Skeletal muscle satellite cell (primary cell): ENCODE measurements around the gene ARAP1. TPM values are rescaled to one million over a fixed set of nuclear protein-coding genes. Genes with fewer than 3 reads are reported as not detected.
A peak's percentile ranks its signal among the peaks of the same experiment; 100 is the strongest.

Experiments
- H3K27me3 ChIP-seq: 2 replicates; pipeline ENCODE4 v1.7.0; 2013; ENCODE audit warnings: low read length; ENCODE audit not compliant: control insufficient read depth, insufficient read depth
- H3K36me3 ChIP-seq: 2 replicates; pipeline ENCODE4 v1.7.0; 2013; ENCODE audit warnings: mild to moderate bottlenecking, control low read depth, low read length; ENCODE audit not compliant: insufficient read depth
- H3K4me1 ChIP-seq: 2 replicates; pipeline ENCODE4 v1.7.0; 2013; ENCODE audit warnings: low read length; ENCODE audit not compliant: control insufficient read depth, insufficient read depth
- H3K4me2 ChIP-seq: 2 replicates; pipeline ENCODE4 v1.7.0; 2013; ENCODE audit warnings: mild to moderate bottlenecking, low read length
- H3K4me3 ChIP-seq: 2 replicates; pipeline ENCODE4 v1.7.0; 2013; ENCODE audit warnings: low read length
- H3K9ac ChIP-seq: 2 replicates; pipeline ENCODE4 v1.7.0; 2013; ENCODE audit warnings: mild to moderate bottlenecking, low read depth, low read length, moderate library complexity
- H3K9me3 ChIP-seq: replicated peaks from 2 replicates; pipeline ENCODE4 v1.7.0; 2013; ENCODE audit warnings: mild to moderate bottlenecking, control low read depth, low read length
- small RNA-seq: library from RNA; depleted of rRNA; stranded (forward); fragments of <200 nt; gene quantifications from one replicate; pipeline ENCODE3, GENCODE V24; 2012

ARAP1 gene

GRCh38 chr11:72641522-72642042 is 110.6 kb downstream of the ARAP1 start:
- H3K9me3 ChIP-seq: no peaks in the 10 kb centered on the region
- H3K4me3 ChIP-seq: no peak overlapping the region
- H3K9ac ChIP-seq: no peak overlapping the region
- no peaks in the 10 kb centered on the region for H3K36me3 ChIP-seq
- peak overlapping the region; percentile 89 for H3K4me2 ChIP-seq
- peaks cover 14% of the 10 kb centered on the region for H3K4me1 ChIP-seq
- peaks cover 55% of the 10 kb centered on the region for H3K27me3 ChIP-seq

- Histone ChIP-seq H3K27me3 (peaks cover 70% of the 10 kb centered on the region), H3K9ac (no peak overlapping the region), H3K4me3 (no peak overlapping the region), H3K36me3 (no peaks in the 10 kb centered on the region), H3K4me2 (no peak overlapping the region), H3K4me1 (peaks cover 14% of the 10 kb centered on the region), H3K9me3 (no peaks in the 10 kb centered on the region)
Observed at GRCh38 chr11:72639502-72640375, 112.5 kb downstream of the ARAP1 start.

- H3K4me1 ChIP-seq: peaks cover 6% of the 10 kb centered on the region
- H3K9me3 ChIP-seq: no peaks in the 10 kb centered on the region
- H3K4me3 ChIP-seq: no peak overlapping the region
- H3K9ac ChIP-seq: no peak overlapping the region
- H3K27me3 ChIP-seq: peaks cover 86% of the 10 kb centered on the region
- no peaks in the 10 kb centered on the region for H3K36me3 ChIP-seq
- H3K4me2 ChIP-seq: no peak overlapping the region
Observed at GRCh38 chr11:72637926-72638325, 114.3 kb downstream of the ARAP1 start.

GRCh38 chr11:72637198-72637597 is 115.0 kb downstream of the ARAP1 start:
- Histone ChIP-seq H3K9ac (no peak overlapping the region), H3K27me3 (peaks cover 91% of the 10 kb centered on the region), H3K36me3 (no peaks in the 10 kb centered on the region), H3K9me3 (no peaks in the 10 kb centered on the region), H3K4me3 (no peak overlapping the region), H3K4me1 (peaks cover 3% of the 10 kb centered on the region), H3K4me2 (no peak overlapping the region)

GRCh38 chr11:72636376-72636775 is 115.8 kb downstream of the ARAP1 start:
- H3K4me1 ChIP-seq: no peaks in the 10 kb centered on the region
- no peak overlapping the region for H3K4me2 ChIP-seq
- H3K27me3 ChIP-seq: peaks cover 89% of the 10 kb centered on the region
- no peaks in the 10 kb centered on the region for H3K36me3 ChIP-seq
- H3K9ac ChIP-seq: no peak overlapping the region
- H3K4me3 ChIP-seq: no peak overlapping the region
- no peaks in the 10 kb centered on the region for H3K9me3 ChIP-seq

- no peak overlapping the region for H3K4me3 ChIP-seq
- no peaks in the 10 kb centered on the region for H3K36me3 ChIP-seq
- no peak overlapping the region for H3K9ac ChIP-seq
- H3K4me1 ChIP-seq: no peaks in the 10 kb centered on the region
- H3K4me2 ChIP-seq: no peak overlapping the region
- no peaks in the 10 kb centered on the region for H3K9me3 ChIP-seq
- H3K27me3 ChIP-seq: peaks cover 89% of the 10 kb centered on the region
Observed at GRCh38 chr11:72635933-72636332, 116.3 kb downstream of the ARAP1 start.

GRCh38 chr11:72635309-72635915 is 116.8 kb downstream of the ARAP1 start:
- no peaks in the 10 kb centered on the region for H3K36me3 ChIP-seq
- peaks cover 86% of the 10 kb centered on the region for H3K27me3 ChIP-seq

More at GRCh38 chr11:72635309-72635915, 116.8 kb downstream of the ARAP1 start:
- Histone ChIP-seq H3K4me1 (no peaks in the 10 kb centered on the region), H3K4me2 (no peak overlapping the region), H3K9me3 (no peaks in the 10 kb centered on the region), H3K4me3 (no peak overlapping the region), H3K9ac (no peak overlapping the region)

Small RNA genes lying within 50 kb of the gene (small RNA-seq; reads per million reads assigned to genes)
- gene MIR4692 (not detected), gene RF00019 (not detected)
